SIG-M5 (cell line): Measurements from ENCODE around the gene SCNN1A.

Source experiments
- DNase-seq: peaks from one replicate; lab custom pipeline; 2025; lab: John Stamatoyannopoulos, UW

SCNN1A gene

GRCh38 chr12:6375269-6376078, at the start of gene SCNN1A:
SCNN1A (minus strand) TSS chr12:6375563; CDS start chr12:6374783, 780 bp downstream.
- DNase-seq, result no peak

GRCh38 chr12:6424866-6425265, 49.5 kb upstream of the SCNN1A start:
- DNase-seq, result no peak

DNA sequence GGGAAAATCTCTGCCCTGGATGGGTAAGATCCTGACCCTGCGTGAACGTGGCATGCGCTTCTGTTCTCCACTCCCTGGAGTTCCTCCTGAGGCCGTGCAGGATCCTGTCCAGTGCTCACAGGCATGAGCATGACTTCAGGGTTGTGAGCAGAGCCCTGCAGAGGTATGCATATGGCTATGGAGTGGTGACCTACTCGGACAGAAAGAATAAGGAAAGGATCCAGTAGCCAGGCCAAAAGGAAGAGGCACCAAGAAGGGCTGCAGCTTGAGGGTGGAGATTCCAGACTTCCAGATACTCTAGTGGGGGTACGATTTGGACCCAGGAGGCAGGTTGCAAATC, 48.6 kb upstream of the SCNN1A start:
- no peak for DNase-seq

- DNase-seq, result peak; percentile 74
Observed at GRCh38 chr12:6423267-6424007, 48.1 kb upstream of the SCNN1A start.

DNA sequence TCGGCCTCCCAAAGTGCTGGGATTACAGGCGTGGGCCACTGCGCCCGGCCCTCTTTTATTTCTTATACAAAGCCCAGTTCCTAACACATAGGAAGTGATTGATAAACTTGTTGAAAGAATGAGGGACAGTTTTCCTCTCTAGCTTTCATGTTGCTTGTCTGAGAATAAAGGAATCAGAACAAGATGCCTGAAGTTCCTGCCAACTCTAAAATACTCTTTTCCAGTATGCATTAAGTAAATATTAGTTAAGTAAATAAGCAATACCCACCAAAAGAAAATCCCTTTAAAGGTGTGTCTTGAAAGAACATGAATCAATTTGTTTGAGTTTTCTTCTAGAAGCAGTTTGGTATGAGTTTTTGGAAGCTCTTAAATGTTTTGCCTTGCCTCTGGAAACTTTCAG, 45.0 kb upstream of the SCNN1A start:
- no peak for DNase-seq

DNA sequence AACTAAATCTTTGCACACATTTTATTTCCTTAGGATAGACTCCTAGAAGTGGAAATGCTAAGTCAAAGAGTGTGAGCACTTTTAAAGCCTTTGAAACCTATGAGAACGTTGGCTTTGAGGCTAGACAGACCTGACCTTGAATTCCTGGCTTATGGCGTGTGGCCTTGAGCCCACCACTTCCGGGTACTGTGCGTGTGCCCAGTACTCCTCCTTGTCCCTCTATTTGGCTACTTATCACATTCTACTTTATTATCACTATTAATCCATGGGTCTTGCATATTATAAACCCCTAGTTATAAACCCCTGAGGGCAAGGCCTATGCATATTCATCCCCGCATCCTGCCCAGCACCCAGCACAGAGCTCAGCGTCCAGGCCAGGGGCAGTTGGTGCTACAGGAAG, 43.4 kb upstream of the SCNN1A start:
- no peak for DNase-seq

GRCh38 chr12:6416596-6416995, 41.2 kb upstream of the SCNN1A start:
- DNase-seq, result peak; percentile 92

- no peak for DNase-seq
Observed at GRCh38 chr12:6407236-6407954, 32.0 kb upstream of the SCNN1A start.

- DNase-seq, result no peak
Observed at GRCh38 chr12:6405963-6406362, 30.6 kb upstream of the SCNN1A start.

- no peak for DNase-seq
Observed at GRCh38 chr12:6404390-6404789, 29.0 kb upstream of the SCNN1A start.

GRCh38 chr12:6399884-6400644, 24.7 kb upstream of the SCNN1A start:
- DNase-seq, result no peak

- DNase-seq, result no peak
Observed at GRCh38 chr12:6396031-6396430, 20.7 kb upstream of the SCNN1A start.

GRCh38 chr12:6394398-6394797, 19.0 kb upstream of the SCNN1A start:
- no peak for DNase-seq

GRCh38 chr12:6393109-6393508, 17.7 kb upstream of the SCNN1A start:
- DNase-seq, result no peak

DNA sequence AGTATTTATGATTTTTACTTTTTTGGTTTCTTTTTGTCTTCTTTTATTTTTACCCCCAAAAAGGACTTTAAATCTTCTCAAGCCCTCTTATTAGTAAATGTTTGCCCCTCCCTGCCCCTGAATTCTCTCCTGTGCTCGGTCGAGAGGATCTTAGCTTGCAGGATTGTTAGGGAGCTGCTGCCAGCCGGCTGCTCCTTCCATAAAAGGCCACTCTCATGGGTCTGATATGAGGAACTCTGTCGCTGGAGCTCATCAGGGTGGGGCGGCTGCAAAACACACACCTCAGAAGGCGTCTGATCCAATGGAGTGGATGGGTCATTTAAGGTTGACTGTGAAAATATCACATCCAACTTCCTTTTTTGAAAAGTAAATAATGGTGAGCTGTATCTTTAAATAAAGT, 17.1 kb upstream of the SCNN1A start:
- DNase-seq, result no peak

DNA sequence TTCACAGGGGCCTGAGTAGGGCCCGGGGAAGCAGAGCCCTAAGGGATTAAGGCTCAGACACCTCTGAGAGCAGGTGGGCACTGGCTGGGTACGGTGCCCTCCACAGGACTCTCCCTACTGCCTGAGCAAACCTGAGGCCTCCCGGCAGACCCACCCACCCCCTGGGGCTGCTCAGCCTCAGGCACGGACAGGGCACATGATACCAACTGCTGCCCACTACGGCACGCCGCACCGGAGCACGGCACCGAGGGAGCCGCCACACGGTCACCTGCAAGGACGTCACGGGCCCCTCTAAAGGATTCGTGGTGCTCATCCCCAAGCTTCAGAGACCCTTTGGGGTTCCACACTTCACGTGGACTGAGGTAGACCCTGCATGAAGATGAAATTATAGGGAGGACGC, 15.7 kb upstream of the SCNN1A start:
- no peak for DNase-seq

- no peak for DNase-seq
Observed at GRCh38 chr12:6390084-6390799, 14.9 kb upstream of the SCNN1A start.

DNA sequence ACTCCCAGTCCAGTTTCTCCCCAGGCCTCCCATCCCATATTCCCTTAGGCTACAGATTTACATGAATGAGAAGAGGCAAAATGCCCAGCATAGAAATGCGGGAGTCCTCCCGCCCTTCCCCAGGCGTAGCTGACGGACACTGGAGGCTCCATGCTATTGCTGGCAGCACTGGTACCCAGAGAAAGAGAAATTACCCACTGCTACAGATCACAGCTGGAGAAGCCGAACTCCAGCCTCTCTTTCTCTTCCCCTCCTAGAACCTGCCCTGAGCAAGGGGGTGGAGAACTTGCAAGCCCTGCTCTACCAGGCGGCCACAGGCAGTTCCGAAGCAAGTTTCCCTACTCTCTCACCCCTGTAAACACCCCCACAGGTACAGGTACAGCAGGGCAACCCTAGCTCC, 12.2 kb upstream of the SCNN1A start:
- DNase-seq, result no peak

DNA sequence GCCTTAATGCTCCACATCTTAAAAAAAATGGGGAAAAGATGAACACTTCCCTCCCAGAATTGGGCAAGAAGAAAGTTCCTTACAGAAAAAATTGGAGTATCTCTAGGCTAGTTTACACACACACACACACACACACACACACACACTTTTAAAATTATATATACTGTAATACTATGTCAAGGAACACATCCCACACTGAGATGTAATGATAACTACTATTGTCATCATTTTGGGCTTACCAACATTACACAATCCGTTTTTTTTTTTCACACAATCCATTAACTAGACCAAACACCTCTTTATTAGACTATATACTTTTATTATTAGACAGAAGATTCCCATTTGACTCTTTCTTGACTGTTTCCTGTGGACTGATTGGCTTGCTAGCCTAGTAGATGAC, 11.1 kb upstream of the SCNN1A start:
- DNase-seq, result no peak

DNA sequence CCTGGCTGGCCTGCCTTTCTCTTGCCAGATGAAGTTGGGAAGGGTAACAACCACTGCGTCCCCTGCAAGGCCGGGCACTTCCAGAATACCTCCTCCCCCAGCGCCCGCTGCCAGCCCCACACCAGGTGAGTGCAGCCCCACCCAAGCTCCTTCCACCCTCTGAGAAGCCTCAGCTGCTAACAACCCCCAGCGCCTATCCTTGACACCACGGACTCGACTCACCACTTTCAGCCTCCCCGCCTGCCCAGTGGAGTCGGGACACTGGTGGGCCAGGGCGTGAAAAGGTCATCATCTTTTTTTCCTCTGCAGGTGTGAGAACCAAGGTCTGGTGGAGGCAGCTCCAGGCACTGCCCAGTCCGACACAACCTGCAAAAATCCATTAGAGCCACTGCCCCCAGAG, 10.7 kb upstream of the SCNN1A start:
- DNase-seq, result no peak
